ENCODE results near the gene KCNMA1. TPM values are rescaled to one million over a fixed set of nuclear protein-coding genes. Genes with fewer than 3 reads are reported as not detected.
A peak's percentile ranks its signal among the peaks of the same experiment; 100 is the strongest.

The KCNMA1 gene
- total RNA-seq, 1 donor from 2014 or later, result 41.3 TPM

DNA sequence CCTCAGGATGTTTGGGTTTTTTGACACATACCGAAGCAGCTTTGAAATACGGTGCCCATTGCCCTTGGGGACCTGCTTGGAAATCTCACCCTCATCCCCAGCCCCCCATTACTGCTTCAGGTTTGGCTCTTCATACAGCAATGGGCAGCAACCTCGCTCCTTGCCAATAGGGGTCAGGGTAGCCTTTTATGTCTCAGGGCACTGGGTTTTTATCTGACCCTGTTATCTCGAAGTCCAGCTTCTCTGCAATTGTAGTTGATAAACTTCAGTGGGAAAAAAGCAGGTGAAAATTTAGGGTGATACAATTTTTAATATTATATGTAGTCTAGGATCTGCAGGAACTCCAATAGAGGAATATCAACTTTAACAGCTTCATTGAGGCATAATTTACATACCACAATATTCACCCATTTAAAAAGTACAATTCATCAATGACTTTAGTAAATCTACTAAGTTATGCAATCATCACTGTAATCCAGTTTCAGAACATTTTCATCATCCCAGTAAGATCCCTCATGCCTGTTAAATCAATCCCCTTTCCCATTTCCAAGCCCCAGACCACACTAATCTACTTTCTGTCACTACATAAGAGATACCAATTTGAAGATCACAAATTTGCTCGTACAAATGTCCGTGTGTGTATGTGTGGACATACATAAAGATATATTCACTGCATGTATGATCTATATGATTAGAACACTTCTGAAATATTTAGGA lies 386.2 kb downstream of the KCNMA1 start:
- H3K4me3 ChIP-seq, result no peak overlapping the region
- intact Hi-C loops (cut with DNase I), result no loop called here
- ATAC-seq, result no peak
- H3K4me1 ChIP-seq, result peaks cover 11% of the 10 kb centered on the region
- DNase-seq, result no peak
- no peaks in the 10 kb centered on the region for H3K36me3 ChIP-seq
- no peaks in the 10 kb centered on the region for H3K9me3 ChIP-seq
- peak; percentile 42 for TF ChIP-seq CTCF (IDR thresholded peaks at IDR 0.05)
- no peak overlapping the region for H3K27ac ChIP-seq
- H3K27me3 ChIP-seq (ENCODE audit: low read depth), result no peaks in the 10 kb centered on the region

GRCh38 chr10:77249901-77250459 lies 387.6 kb downstream of the KCNMA1 start:
- Histone ChIP-seq H3K4me3 (no peak overlapping the region), H3K9me3 (no peaks in the 10 kb centered on the region), H3K27me3 (ENCODE audit: low read depth) (no peaks in the 10 kb centered on the region), H3K4me1 (peaks cover 17% of the 10 kb centered on the region), H3K36me3 (no peaks in the 10 kb centered on the region), H3K27ac (no peak overlapping the region)
- no peak for ATAC-seq
- intact Hi-C loops (cut with DNase I), result no loop called here
- no peak for DNase-seq
- TF ChIP-seq CTCF (IDR thresholded peaks at IDR 0.05), result no peak

GRCh38 chr10:77248104-77248790 lies 389.4 kb downstream of the KCNMA1 start:
- Histone ChIP-seq H3K4me3 (no peak overlapping the region), H3K27ac (no peak overlapping the region), H3K4me1 (peaks cover 17% of the 10 kb centered on the region), H3K9me3 (no peaks in the 10 kb centered on the region), H3K27me3 (ENCODE audit: low read depth) (no peaks in the 10 kb centered on the region), H3K36me3 (no peaks in the 10 kb centered on the region)
- TF ChIP-seq CTCF (IDR thresholded peaks at IDR 0.05), result no peak
- ATAC-seq (no peak), DNase-seq (no peak)
- intact Hi-C loops (cut with DNase I), result no loop called here

DNA sequence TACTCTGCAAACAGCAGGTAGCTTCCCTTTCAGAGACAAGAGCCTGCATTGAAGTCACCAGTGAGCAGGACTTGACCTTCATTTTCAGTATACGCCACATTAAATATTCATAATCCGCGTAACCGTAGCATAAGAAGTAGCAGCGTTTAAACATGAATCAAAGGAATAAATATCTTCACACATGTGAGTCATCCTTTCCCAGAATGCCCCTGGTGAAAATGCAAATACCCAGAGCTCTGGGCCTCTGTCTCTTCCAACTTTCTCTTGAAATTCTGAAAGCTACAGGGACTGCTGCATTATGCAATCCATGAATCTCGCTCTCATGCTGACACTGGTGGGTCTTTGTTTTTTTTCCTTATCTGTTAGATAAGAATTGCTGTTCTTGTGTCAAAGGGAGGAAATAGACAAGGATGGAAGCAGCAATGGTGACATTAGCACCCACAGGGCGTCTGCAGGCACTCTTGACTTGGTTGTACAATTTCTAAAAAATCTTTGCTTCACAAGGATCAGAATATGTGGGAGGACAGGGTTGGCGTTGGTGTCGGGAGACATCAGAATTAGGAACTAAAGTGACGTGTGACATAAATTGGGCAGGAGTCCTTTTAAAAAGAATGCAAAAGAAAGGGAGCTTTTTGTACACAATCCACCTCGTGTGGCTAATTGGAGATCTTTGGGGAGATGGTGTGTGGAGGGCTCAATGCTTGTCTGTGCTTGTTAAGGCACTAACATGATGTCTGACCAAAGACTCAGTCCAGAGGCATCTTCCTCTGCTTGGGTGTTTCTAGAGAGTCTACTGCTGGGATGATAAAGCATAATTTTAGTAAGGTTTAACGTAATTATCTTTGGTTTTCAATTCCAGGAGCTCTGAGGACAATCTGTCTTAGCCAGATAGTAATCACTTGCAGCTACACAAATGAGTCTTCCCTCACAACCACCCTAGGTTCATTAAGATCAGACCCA lies 390.3 kb downstream of the KCNMA1 start:
- TF ChIP-seq CTCF (IDR thresholded peaks at IDR 0.05), result no peak
- H3K27me3 ChIP-seq (ENCODE audit: low read depth), result no peaks in the 10 kb centered on the region
- H3K36me3 ChIP-seq, result no peaks in the 10 kb centered on the region
- H3K27ac ChIP-seq, result no peak overlapping the region
- no peaks in the 10 kb centered on the region for H3K9me3 ChIP-seq
- intact Hi-C loops (cut with DNase I), result no loop called here
- DNase-seq (no peak), ATAC-seq (peak; percentile 25 to 52)
- H3K4me1 ChIP-seq, result peaks cover 17% of the 10 kb centered on the region
- H3K4me3 ChIP-seq, result no peak overlapping the region

- no peaks in the 10 kb centered on the region for H3K27me3 ChIP-seq (ENCODE audit: low read depth)
- no peak overlapping the region for H3K27ac ChIP-seq
- no peak for TF ChIP-seq CTCF (IDR thresholded peaks at IDR 0.05)
- intact Hi-C loops (cut with DNase I), result no loop called here
- no peaks in the 10 kb centered on the region for H3K9me3 ChIP-seq
- no peaks in the 10 kb centered on the region for H3K36me3 ChIP-seq
- peaks cover 17% of the 10 kb centered on the region for H3K4me1 ChIP-seq
- ATAC-seq, result peak; percentile 62 to 68
- no peak overlapping the region for H3K4me3 ChIP-seq
- DNase-seq, result no peak
These were observed 391.7 kb downstream of the KCNMA1 start for GRCh38 chr10:77245953-77246352.
